ENCODE data around the gene ITM2B. TPM values are rescaled to one million over a fixed set of nuclear protein-coding genes. Genes with fewer than 3 reads are reported as not detected.

Gene ITM2B
- total RNA-seq, 1 experiment from 2014 or later, result 232 TPM

DNA sequence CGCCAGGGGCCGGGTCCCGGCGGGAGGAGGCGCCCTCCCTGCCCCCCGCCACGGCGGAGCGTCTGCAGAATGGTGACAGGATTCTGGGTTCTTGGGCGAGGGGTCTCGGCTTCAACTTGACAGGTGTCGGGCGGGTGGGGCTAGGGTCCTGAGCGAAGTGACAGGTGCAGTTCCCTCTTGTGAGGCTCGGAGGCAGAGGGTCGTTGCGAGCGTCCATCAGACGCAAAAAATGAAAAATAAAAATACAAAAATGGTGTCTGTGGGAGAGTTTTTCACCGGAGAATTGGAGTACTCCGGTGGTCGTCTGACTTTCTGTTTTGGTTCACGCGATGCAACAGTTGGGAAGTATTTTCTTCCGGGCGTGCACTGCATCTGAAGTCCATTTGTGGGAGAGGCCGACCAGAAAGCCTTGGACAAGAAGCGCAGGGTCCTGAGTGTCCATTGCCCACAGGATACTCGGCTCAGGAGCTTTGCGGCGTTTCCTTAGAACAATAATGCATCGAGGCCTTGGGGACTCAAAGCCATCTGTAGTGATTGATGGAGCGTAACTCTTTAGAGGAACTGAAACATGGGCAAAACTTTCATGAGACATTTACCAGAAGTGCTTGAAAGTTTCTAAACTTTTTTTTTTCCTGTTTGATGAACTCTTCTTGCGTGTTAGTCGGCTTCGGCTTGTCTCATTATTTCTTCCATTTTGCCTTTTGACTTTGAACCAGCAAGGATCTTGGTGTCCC lies 71.3 kb downstream of the ITM2B start:
- DNase-seq (ENCODE audit: low read depth), result peak; percentile 57

DNA sequence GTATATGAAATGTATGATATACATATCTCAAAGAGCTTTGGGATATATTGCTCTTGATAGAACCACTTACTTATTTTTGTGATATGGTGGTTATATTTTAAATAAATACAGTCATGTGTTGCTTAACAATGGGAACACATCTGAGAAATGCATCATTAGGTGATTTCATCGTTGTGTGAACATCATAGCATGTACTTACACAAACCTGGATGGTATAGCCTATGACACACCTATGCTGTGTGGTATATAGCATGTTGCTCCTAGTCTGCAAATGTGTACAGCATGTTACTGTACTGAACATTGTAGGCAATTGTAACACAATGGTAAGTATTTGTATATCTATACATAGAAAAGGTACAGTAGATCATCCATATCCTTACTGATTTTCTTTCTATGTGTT lies 78.2 kb downstream of the ITM2B start:
- no peak for DNase-seq (ENCODE audit: low read depth)

DNA sequence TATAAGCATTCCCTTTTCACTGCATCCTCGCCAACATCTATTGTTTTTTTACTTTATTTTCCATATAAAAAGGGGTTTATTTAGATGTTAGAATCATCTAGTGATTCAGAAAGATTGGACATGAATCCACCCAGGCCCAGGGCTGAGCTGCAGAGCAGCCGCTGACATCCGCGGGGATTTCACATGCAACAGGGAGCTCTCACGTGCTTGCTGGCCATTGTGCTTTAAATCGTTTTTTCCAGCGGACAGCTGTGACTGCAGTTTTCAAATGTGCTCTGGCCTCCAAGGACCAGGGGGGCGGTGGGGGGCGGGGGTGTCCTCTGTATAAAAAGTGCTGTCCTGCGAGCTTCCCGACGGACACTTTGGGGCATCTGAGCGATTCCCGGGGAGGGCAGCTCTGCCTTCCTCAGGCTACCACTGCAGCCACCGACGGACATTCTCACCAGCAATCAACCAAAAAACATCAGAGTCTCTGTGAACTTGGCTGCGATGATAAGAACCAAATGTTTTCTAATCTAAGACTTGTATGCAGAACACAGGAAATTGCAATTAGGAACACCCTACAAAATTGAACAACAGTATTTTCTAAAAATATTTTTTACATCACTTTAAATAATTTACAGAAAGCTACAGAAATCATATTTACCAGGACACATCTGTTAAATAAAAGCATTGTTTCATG lies 83.1 kb downstream of the ITM2B start:
- no peak for DNase-seq (ENCODE audit: low read depth)

DNA sequence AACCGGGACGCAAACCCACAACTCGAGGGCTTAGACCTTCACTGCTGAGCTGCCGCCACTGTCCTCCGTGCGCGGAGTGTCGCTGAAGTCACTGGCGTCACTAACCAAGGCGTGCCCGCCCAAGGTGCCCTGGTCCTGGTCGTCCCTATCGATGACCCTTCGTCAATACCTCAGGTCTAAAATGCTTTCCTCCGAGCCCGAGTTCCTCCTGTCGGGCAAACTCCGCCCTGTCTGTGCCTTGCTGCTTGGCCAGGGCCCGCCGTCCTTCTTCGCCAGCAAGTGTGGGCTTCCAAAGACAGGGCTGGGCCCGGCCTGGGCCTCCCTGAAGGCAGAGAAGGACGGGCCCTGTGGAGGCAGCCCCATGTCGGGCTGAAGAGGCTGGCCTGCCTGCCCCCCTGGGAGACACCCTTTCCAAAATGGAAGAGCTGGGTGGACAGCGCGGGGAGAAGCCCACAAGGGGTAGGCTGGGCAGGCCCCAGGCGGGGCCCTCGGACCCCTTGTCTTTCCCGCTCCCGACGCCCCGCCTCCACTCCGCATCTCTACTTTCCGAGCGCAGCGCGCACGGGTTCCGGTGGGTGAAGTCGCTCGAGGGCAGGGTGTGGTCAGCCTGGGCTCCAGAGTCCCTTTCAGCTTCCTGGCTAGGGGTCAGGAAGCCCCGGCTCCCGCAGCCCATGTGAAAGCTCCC lies 84.0 kb downstream of the ITM2B start:
- DNase-seq (ENCODE audit: low read depth), result no peak

DNA sequence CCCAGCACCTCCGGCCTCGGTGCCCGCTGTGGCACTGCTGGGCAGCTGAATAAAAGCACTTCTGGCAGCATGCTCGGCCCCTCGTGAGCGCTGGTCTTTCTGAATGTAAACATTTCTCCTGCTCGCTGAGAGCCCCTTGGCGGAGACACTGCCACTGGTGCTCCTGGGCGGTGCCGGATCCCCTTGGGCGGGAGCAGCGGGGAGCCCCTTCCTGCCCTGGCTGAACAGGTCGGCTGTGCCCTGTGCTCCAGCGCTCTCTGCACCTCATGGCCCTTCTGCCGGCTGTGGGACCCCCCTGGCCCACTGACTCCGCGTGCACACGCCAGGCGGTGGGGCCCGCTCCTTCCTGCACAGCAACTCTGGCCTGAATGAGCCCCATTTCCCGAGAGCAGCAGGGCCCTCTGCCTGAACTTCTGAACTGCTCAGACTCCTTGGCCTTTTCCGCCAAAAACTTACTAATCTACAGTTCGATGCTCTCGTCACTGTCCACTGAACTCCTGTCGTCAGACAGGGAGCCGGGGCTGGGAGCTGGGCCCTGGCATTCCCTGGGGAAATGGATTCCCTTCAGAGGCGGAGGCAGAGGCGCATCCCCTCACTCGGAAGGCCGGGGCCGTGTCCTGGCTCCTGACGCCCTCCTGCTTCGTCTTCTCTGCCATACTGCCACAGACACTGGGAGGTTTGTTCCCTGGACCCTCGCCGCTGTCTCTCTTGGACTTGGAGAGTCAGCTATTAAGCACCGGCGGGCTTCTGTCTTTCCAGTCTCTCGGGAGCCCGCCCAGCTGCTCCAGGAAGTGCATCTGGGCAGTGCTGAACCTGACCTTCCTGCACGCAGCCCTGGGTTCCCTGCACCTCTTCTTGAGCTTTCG lies 84.7 kb downstream of the ITM2B start:
- DNase-seq (ENCODE audit: low read depth), result no peak

DNA sequence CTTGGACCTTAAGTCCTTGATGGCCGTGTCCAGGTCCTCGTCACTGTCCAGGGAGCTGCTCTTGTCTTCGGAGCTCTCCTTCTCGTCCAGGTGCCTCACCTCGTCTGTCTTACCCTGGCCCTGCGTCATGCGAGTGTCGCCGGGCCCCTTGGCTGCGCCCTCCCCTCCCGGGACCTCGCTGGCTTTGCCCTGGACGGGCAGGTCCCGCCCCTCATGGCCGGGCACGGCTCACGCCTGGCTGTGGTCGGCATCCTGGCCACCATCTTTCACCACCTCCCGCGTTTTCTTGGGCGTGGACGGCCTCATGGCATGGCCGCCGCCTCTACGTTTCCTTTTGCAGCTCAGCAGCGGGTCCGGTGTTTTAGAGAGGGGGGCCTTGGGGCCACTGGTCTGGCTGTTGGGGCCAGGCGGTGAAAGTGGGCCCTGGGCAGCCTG lies 85.4 kb downstream of the ITM2B start:
- no peak for DNase-seq (ENCODE audit: low read depth)

DNA sequence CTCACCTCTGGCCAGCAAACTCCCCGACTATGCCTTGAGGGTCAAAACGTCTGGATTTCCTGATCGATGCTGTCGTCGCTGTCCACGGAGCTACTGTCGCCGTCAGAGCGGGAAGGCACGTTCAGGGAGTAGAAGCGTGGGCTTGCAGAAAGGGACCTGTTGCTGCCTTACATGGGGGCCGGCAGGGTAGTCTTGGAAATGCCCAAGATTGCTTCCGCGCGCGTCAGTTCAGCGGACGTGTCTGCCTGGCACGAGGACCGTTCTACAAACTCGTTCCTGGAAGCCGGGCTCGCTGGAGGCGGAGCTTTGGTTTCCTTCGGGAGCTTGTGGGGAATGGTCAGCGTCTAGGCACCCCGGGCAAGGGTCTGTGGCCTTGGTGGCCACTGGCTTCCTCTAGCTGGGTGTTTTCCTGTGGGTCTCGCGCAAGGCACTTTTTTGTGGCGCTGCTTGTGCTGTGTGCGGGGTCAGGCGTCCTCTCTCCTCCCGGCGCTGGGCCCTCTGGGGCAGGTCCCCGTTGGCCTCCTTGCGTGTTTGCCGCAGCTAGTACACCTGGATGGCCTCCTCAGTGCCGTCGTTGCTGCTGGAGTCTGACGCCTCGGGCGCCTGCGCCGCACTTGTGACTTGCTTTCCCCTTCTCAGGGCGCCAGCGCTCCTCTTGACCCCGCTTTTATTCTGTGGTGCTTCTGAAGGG lies 86.0 kb downstream of the ITM2B start:
- no peak for DNase-seq (ENCODE audit: low read depth)

Other genes with a start within 250 kb of the ITM2B start
- 40.7 and 59.1 TPM in 2 replicates for gene SUCLA2, start 231.9 kb upstream of the ITM2B start, total RNA-seq (2014; rRNA removed; shearing (Covaris generic))
- gene NUDT15, start 195.5 kb upstream of the ITM2B start, total RNA-seq (2014; rRNA removed; shearing (Covaris generic)), result 28.8 and 39.4 TPM in 2 replicates
- 30.8 and 39.3 TPM in 2 replicates for gene MED4, start 138.1 kb upstream of the ITM2B start, total RNA-seq (2014; rRNA removed; shearing (Covaris generic))
- 50.7 and 62.0 TPM in 2 replicates for gene RB1, start 70.5 kb downstream of the ITM2B start, total RNA-seq (2014; rRNA removed; shearing (Covaris generic))
- gene LPAR6, start 179.9 kb downstream of the ITM2B start, total RNA-seq (2014; rRNA removed; shearing (Covaris generic)), result 10.4 and 11.4 TPM in 2 replicates